GM23338 (cell line): ENCODE results near the gene DAPK1. TPM values are rescaled to one million over a fixed set of nuclear protein-coding genes. Genes with fewer than 3 reads are reported as not detected.
A peak's percentile ranks its signal among the peaks of the same experiment; 100 is the strongest.

Experiments
- ATAC-seq: fragments of 200-7000 bp; cut with Tn5 transposase; 3 replicates; pipeline ENCODE4 v1.9.1; 2020
- DNase-seq: peaks from one replicate; pipeline ENCODE4 v3.0.0-alpha.2; 2015; ENCODE audit warnings: low spot score
- H2AFZ ChIP-seq: fragments of 200-600 bp; sonication (generic); 2 replicates; pipeline ENCODE4 v1.8.0; 2016; ENCODE audit warnings: antibody characterized with exemption, mild to moderate bottlenecking, moderate library complexity
- H3F3A ChIP-seq: fragments of 200-600 bp; sonication (generic); replicated peaks from 2 replicates; pipeline ENCODE4 v1.8.0; 2017; ENCODE audit warnings: antibody characterized with exemption, mixed run types, low read depth
- H3K27ac ChIP-seq: fragments of 200-600 bp; sonication (generic); 2 replicates; pipeline ENCODE4 v1.6.1; 2016; ENCODE audit warnings: low read depth
- H3K27me3 ChIP-seq: fragments of 200-600 bp; sonication (generic); 2 replicates; pipeline ENCODE4 v1.8.0; 2016; ENCODE audit warnings: mild to moderate bottlenecking, mixed run types, moderate library complexity; ENCODE audit not compliant: insufficient read depth
- H3K36me3 ChIP-seq: fragments of 200-600 bp; sonication (generic); 2 replicates; pipeline ENCODE4 v1.8.0; 2016; ENCODE audit warnings: mild to moderate bottlenecking; ENCODE audit not compliant: insufficient read depth
- H3K4me1 ChIP-seq: fragments of 200-600 bp; sonication (generic); 2 replicates; pipeline ENCODE4 v1.8.0; 2016; ENCODE audit warnings: mild to moderate bottlenecking, moderate library complexity; ENCODE audit not compliant: insufficient read depth
- H3K4me2 ChIP-seq: fragments of 200-600 bp; sonication (generic); 2 replicates; pipeline ENCODE4 v1.7.1; 2017; ENCODE audit warnings: mixed run types
- H3K4me3 ChIP-seq: fragments of 200-600 bp; sonication (generic); 2 replicates; pipeline ENCODE4 v1.6.1; 2016; ENCODE audit warnings: mixed run types
- H3K79me2 ChIP-seq: fragments of 200-600 bp; sonication (generic); replicated peaks from 2 replicates; pipeline ENCODE4 v1.8.0; 2017; ENCODE audit warnings: mild to moderate bottlenecking; ENCODE audit not compliant: insufficient read depth
- H3K9me2 ChIP-seq: fragments of 200-600 bp; sonication (generic); 2 replicates; pipeline ENCODE4 v1.8.0; 2017; ENCODE audit not compliant: insufficient read depth
- H4K20me1 ChIP-seq: fragments of 200-600 bp; sonication (generic); replicated peaks from 2 replicates; pipeline ENCODE4 v1.8.0; 2017; ENCODE audit warnings: mild to moderate bottlenecking; ENCODE audit not compliant: insufficient read depth
- H3K27ac Mint-ChIP-seq: 2 replicates; pipeline ENCODE4 v1.8.0; 2020; ENCODE audit warnings: inconsistent platforms, mild to moderate bottlenecking, moderate library complexity, mixed read lengths
- H3K27me3 Mint-ChIP-seq: 3 replicates; pipeline ENCODE4 v1.8.0; 2022; ENCODE audit warnings: low read depth, mild to moderate bottlenecking, moderate library complexity, mixed read lengths, inconsistent platforms; ENCODE audit not compliant: insufficient read depth, poor library complexity
- H3K36me3 Mint-ChIP-seq: 3 replicates; pipeline ENCODE4 v1.8.0; 2021; ENCODE audit warnings: low read depth, mild to moderate bottlenecking, inconsistent platforms, moderate library complexity, mixed read lengths
- H3K4me1 Mint-ChIP-seq: 3 replicates; pipeline ENCODE4 v1.8.0; 2020; ENCODE audit warnings: mild to moderate bottlenecking, inconsistent platforms, mixed read lengths
- H3K4me3 Mint-ChIP-seq: 3 replicates; pipeline ENCODE4 v1.8.0; 2021; ENCODE audit warnings: moderate library complexity, mild to moderate bottlenecking, inconsistent platforms, mixed read lengths
- H3K9me3 Mint-ChIP-seq: 3 replicates; pipeline ENCODE4 v1.8.0; 2020; ENCODE audit warnings: moderate library complexity, mild to moderate bottlenecking, inconsistent platforms, mixed read lengths
- CREB1 ChIP-seq: fragments of 250-450 bp; sonication (Bioruptor Pico); IDR thresholded peaks from 2 replicates; pipeline ENCODE4 v1.5.0; 2020; ENCODE audit warnings: low read depth, mild to moderate bottlenecking, moderate library complexity
- ETS1 ChIP-seq: IDR thresholded peaks from 2 replicates; pipeline ENCODE4 v1.6.1; 2016; ENCODE audit warnings: antibody characterized with exemption
- EZH2 ChIP-seq: fragments of 200-600 bp; sonication (generic); IDR thresholded peaks from one replicate; pipeline ENCODE4 v1.8.0; 2017; ENCODE audit warnings: antibody characterized with exemption, mild to moderate bottlenecking, low read depth; ENCODE audit not compliant: unreplicated experiment
- EZH2phosphoT487 ChIP-seq: fragments of 200-600 bp; sonication (generic); IDR thresholded peaks from one replicate; pipeline ENCODE4 v1.8.1; 2018; ENCODE audit warnings: antibody characterized with exemption; ENCODE audit not compliant: unreplicated experiment
- JUNB ChIP-seq: IDR thresholded peaks from one replicate; pipeline ENCODE4 v1.6.1; 2016; ENCODE audit warnings: antibody characterized with exemption; ENCODE audit not compliant: unreplicated experiment
- NANOG ChIP-seq: IDR thresholded peaks from 2 replicates; pipeline ENCODE4 v1.6.1; 2016; ENCODE audit warnings: antibody characterized with exemption, borderline replicate concordance
- POLR2AphosphoS5 ChIP-seq: IDR thresholded peaks from 2 replicates; pipeline ENCODE4 v1.6.1; 2016; ENCODE audit warnings: antibody characterized with exemption, low read depth
- STAT1 ChIP-seq: IDR thresholded peaks from one replicate; pipeline ENCODE4 v1.6.1; 2016; ENCODE audit warnings: antibody characterized with exemption; ENCODE audit not compliant: unreplicated experiment
- ZNF114 ChIP-seq: fragments of 250-450 bp; sonication (Bioruptor Pico); IDR thresholded peaks from 2 replicates; pipeline ENCODE4 v1.5.0; 2020; ENCODE audit warnings: mild to moderate bottlenecking, moderate library complexity
- ZNF331 ChIP-seq: fragments of 250-450 bp; sonication (Bioruptor Pico); IDR thresholded peaks from 2 replicates; pipeline ENCODE4 v1.5.0; 2020; ENCODE audit warnings: low read depth, mild to moderate bottlenecking, moderate library complexity
- polyA plus RNA-seq: library from polyadenylated mRNA; unstranded; fragments of >200 nt; fragmentation: Nextera tagmentation; extraction: Ambion mirVana; gene quantifications from 2 replicates; pipeline ENCODE4 v1.2.1, GENCODE V29; 2016
- total RNA-seq: library from RNA; depleted of rRNA; stranded (reverse); fragments of >200 nt; shearing (Covaris generic); gene quantifications from 2 replicates; pipeline ENCODE4 v1.2.3, GENCODE V29; 2014
- TF ChIP-seq, protein P1 (sequence below): IDR thresholded peaks from one replicate; pipeline ENCODE4 v1.6.1; 2018; ENCODE audit warnings: antibody characterized with exemption; ENCODE audit not compliant: unreplicated experiment
- TF ChIP-seq, protein P2 (sequence below), 2 experiments: fragments of 200-600 bp in 1 of 2; sonication (generic) in 1 of 2; conservative IDR thresholded peaks; 2 replicates each; pipeline versions ENCODE4 v1.5.1 to v1.6.1; 2016 to 2017; ENCODE audit warnings: antibody characterized with exemption in 2 of 2, low read depth in 2 of 2, mild to moderate bottlenecking in 2 of 2, moderate library complexity in 1 of 2
- TF ChIP-seq, protein P3 (sequence below): fragments of 250-450 bp; sonication (Bioruptor Pico); IDR thresholded peaks from 2 replicates; pipeline ENCODE4 v1.5.0; 2020; ENCODE audit warnings: mild to moderate bottlenecking, moderate library complexity

DAPK1 gene
- total and polyA plus RNA-seq, 2 experiments from 2014 or later: 37.0 to 134 TPM

DNA sequence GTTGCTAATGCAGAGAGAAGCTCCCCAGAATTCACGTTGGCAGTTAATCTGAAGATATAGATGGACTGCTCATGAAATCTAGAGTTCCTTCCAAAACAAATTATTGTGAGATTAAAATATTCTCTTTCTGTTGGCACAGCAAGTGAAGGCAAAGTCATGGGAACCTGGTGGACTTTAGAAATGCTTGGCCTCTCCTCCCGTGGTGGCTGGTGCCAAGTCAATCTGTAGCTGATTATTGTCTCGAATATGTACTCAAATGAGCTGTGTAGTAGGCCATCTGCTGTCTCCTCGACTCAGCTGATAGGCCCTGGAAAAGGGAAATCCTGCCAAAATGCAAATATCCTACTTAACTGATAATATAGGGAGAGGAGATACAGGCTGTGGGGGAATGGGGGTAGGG lies 69.3 kb downstream of the DAPK1 start:
- Histone ChIP-seq H3K4me1 (peaks cover 55% of the 10 kb centered on the region), H4K20me1 (peaks cover 55% of the 10 kb centered on the region), H3K79me2 (peaks cover 90% of the 10 kb centered on the region), H3K36me3 (no peaks in the 10 kb centered on the region), H3K4me3 (no peak overlapping the region), H3K27me3 (no peaks in the 10 kb centered on the region), H2AFZ (no peak overlapping the region), H3K9me2 (no peaks in the 10 kb centered on the region), H3F3A (no peaks in the 10 kb centered on the region), H3K27ac (peak overlapping the region; percentile 48; the same call in 1 of the 2 replicates), H3K4me2 (0 out of 2 replicates have a peak overlapping the region, but pooled peaks have one; percentile 42)
- TF ChIP-seq, protein P1, sequence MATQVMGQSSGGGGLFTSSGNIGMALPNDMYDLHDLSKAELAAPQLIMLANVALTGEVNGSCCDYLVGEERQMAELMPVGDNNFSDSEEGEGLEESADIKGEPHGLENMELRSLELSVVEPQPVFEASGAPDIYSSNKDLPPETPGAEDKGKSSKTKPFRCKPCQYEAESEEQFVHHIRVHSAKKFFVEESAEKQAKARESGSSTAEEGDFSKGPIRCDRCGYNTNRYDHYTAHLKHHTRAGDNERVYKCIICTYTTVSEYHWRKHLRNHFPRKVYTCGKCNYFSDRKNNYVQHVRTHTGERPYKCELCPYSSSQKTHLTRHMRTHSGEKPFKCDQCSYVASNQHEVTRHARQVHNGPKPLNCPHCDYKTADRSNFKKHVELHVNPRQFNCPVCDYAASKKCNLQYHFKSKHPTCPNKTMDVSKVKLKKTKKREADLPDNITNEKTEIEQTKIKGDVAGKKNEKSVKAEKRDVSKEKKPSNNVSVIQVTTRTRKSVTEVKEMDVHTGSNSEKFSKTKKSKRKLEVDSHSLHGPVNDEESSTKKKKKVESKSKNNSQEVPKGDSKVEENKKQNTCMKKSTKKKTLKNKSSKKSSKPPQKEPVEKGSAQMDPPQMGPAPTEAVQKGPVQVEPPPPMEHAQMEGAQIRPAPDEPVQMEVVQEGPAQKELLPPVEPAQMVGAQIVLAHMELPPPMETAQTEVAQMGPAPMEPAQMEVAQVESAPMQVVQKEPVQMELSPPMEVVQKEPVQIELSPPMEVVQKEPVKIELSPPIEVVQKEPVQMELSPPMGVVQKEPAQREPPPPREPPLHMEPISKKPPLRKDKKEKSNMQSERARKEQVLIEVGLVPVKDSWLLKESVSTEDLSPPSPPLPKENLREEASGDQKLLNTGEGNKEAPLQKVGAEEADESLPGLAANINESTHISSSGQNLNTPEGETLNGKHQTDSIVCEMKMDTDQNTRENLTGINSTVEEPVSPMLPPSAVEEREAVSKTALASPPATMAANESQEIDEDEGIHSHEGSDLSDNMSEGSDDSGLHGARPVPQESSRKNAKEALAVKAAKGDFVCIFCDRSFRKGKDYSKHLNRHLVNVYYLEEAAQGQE: no peak
- TF ChIP-seq ETS1: no peak
- TF ChIP-seq POLR2AphosphoS5: no peak
- no peak for TF ChIP-seq CREB1
- TF ChIP-seq NANOG: no peak
- no peak for TF ChIP-seq ZNF331 (CRISPR knock-in tag)
- TF ChIP-seq, protein P2, sequence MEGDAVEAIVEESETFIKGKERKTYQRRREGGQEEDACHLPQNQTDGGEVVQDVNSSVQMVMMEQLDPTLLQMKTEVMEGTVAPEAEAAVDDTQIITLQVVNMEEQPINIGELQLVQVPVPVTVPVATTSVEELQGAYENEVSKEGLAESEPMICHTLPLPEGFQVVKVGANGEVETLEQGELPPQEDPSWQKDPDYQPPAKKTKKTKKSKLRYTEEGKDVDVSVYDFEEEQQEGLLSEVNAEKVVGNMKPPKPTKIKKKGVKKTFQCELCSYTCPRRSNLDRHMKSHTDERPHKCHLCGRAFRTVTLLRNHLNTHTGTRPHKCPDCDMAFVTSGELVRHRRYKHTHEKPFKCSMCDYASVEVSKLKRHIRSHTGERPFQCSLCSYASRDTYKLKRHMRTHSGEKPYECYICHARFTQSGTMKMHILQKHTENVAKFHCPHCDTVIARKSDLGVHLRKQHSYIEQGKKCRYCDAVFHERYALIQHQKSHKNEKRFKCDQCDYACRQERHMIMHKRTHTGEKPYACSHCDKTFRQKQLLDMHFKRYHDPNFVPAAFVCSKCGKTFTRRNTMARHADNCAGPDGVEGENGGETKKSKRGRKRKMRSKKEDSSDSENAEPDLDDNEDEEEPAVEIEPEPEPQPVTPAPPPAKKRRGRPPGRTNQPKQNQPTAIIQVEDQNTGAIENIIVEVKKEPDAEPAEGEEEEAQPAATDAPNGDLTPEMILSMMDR (conservative IDR thresholded peaks at IDR 0.05; ENCODE audit: low read depth in 2 of 2): no peak
- TF ChIP-seq EZH2: no peak
- no peak for TF ChIP-seq JUNB
- TF ChIP-seq, protein P3, sequence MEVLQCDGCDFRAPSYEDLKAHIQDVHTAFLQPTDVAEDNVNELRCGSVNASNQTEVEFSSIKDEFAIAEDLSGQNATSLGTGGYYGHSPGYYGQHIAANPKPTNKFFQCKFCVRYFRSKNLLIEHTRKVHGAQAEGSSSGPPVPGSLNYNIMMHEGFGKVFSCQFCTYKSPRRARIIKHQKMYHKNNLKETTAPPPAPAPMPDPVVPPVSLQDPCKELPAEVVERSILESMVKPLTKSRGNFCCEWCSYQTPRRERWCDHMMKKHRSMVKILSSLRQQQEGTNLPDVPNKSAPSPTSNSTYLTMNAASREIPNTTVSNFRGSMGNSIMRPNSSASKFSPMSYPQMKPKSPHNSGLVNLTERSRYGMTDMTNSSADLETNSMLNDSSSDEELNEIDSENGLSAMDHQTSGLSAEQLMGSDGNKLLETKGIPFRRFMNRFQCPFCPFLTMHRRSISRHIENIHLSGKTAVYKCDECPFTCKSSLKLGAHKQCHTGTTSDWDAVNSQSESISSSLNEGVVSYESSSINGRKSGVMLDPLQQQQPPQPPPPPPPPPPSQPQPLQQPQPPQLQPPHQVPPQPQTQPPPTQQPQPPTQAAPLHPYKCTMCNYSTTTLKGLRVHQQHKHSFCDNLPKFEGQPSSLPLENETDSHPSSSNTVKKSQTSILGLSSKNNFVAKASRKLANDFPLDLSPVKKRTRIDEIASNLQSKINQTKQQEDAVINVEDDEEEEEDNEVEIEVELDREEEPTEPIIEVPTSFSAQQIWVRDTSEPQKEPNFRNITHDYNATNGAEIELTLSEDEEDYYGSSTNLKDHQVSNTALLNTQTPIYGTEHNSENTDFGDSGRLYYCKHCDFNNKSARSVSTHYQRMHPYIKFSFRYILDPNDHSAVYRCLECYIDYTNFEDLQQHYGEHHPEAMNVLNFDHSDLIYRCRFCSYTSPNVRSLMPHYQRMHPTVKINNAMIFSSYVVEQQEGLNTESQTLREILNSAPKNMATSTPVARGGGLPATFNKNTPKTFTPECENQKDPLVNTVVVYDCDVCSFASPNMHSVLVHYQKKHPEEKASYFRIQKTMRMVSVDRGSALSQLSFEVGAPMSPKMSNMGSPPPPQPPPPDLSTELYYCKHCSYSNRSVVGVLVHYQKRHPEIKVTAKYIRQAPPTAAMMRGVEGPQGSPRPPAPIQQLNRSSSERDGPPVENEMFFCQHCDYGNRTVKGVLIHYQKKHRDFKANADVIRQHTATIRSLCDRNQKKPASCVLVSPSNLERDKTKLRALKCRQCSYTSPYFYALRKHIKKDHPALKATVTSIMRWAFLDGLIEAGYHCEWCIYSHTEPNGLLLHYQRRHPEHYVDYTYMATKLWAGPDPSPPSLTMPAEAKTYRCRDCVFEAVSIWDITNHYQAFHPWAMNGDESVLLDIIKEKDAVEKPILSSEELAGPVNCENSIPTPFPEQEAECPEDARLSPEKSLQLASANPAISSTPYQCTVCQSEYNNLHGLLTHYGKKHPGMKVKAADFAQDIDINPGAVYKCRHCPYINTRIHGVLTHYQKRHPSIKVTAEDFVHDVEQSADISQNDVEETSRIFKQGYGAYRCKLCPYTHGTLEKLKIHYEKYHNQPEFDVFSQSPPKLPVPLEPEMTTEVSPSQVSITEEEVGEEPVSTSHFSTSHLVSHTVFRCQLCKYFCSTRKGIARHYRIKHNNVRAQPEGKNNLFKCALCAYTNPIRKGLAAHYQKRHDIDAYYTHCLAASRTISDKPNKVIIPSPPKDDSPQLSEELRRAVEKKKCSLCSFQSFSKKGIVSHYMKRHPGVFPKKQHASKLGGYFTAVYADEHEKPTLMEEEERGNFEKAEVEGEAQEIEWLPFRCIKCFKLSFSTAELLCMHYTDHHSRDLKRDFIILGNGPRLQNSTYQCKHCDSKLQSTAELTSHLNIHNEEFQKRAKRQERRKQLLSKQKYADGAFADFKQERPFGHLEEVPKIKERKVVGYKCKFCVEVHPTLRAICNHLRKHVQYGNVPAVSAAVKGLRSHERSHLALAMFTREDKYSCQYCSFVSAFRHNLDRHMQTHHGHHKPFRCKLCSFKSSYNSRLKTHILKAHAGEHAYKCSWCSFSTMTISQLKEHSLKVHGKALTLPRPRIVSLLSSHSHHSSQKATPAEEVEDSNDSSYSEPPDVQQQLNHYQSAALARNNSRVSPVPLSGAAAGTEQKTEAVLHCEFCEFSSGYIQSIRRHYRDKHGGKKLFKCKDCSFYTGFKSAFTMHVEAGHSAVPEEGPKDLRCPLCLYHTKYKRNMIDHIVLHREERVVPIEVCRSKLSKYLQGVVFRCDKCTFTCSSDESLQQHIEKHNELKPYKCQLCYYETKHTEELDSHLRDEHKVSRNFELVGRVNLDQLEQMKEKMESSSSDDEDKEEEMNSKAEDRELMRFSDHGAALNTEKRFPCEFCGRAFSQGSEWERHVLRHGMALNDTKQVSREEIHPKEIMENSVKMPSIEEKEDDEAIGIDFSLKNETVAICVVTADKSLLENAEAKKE (CRISPR knock-in tag): no peak
- no peak for TF ChIP-seq ZNF114 (CRISPR knock-in tag)
- TF ChIP-seq EZH2phosphoT487: no peak
- no peak for TF ChIP-seq STAT1
- no peaks in the 10 kb centered on the region for H3K9me3 Mint-ChIP-seq
- H3K4me3 Mint-ChIP-seq: no peak overlapping the region
- H3K36me3 Mint-ChIP-seq: peaks cover 25% of the 10 kb centered on the region
- no peak for DNase-seq
- H3K27ac Mint-ChIP-seq: no peak overlapping the region
- no peak for ATAC-seq
- H3K4me1 Mint-ChIP-seq: peaks cover 70% of the 10 kb centered on the region
- peaks cover 1% of the 10 kb centered on the region for H3K27me3 Mint-ChIP-seq
